ENCODE data around the gene FLCN. TPM values are rescaled to one million over a fixed set of nuclear protein-coding genes. Genes with fewer than 3 reads are reported as not detected.
"Not testable (repeated sequence)": the region's sequence is repeated elsewhere in the genome, so short reads cannot be mapped to it uniquely, and the experiment has no call there.

FLCN gene, protein sequence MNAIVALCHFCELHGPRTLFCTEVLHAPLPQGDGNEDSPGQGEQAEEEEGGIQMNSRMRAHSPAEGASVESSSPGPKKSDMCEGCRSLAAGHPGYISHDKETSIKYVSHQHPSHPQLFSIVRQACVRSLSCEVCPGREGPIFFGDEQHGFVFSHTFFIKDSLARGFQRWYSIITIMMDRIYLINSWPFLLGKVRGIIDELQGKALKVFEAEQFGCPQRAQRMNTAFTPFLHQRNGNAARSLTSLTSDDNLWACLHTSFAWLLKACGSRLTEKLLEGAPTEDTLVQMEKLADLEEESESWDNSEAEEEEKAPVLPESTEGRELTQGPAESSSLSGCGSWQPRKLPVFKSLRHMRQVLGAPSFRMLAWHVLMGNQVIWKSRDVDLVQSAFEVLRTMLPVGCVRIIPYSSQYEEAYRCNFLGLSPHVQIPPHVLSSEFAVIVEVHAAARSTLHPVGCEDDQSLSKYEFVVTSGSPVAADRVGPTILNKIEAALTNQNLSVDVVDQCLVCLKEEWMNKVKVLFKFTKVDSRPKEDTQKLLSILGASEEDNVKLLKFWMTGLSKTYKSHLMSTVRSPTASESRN
- 40.0 TPM for total RNA-seq
- long read RNA-seq, transcript FLCN-201 (14 exons, 3,638 nt) = minor isoform, 5 of 25 reads
- long read RNA-seq, transcript FLCN-203 (8 exons, 1,692 nt) = major isoform, 8 of 25 reads
- long read RNA-seq, partial matches to known transcripts = 5 of 25 reads
- long read RNA-seq, other reads (novel, unspliced or antisense) = 7 of 25 reads

DNA sequence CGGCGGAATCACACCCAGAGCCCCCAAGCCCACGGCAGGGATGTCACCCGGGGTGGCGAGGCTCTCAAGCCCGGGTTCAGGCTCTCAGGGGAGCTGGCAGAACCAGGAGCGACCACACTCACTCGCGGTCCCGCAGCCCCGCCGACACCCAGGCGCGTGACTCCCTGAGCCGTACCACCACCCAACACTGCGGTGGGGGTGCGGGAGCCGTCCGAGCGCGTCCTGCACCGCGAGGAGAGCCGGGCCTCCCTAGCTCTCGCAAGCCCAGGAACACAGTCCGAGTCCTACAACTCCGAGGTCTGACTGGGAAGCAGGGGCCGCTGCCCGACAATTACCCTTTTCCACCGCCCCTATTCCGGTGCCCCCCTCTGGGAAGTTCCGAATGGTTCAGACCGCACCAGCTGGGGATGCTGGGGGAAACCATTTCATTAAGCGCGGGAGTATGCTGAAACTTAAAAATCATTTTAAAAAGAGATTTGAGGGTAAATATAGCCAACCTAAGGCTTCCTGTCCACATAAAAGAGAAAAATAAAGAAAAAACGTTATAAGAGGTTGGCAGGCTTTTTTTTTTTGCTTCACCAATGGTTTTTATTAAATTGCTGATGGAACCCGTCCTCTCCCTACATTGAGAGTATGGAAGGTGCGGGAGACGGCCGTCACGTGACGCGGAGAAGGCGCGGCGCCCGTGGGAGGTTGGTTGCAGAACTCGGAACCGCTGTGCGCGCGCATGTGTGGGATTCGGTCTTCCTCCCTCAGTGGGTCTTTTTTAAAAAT, at the start of gene FLCN:
Gene FLCN (minus strand): TSS at position 143 of the 774 bp plus-strand sequence. CDS start 9,031 bp downstream, outside the sequence.
- DNase-seq (ENCODE audit: low spot score) = peak; percentile 97

DNA sequence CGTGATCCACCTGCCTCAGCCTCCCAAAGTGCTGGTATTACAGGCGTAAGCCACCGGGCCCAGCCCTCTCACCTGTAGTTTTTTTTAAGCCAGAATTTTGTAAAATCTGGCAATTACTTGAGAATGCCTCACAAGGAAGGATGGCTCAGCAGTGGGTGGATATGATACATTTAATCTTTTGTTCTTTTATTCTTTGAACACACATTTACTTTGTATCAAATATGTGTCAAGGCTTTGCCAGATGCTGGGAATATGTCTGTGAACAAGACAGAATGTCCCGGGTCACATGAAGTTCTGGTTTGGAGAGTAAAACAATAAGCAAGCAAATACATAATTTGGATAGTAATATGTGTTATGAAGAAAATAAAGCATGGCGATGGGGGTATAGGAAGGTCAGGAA, 49.0 kb upstream of the FLCN start:
- DNase-seq (ENCODE audit: low spot score) = no peak

DNA sequence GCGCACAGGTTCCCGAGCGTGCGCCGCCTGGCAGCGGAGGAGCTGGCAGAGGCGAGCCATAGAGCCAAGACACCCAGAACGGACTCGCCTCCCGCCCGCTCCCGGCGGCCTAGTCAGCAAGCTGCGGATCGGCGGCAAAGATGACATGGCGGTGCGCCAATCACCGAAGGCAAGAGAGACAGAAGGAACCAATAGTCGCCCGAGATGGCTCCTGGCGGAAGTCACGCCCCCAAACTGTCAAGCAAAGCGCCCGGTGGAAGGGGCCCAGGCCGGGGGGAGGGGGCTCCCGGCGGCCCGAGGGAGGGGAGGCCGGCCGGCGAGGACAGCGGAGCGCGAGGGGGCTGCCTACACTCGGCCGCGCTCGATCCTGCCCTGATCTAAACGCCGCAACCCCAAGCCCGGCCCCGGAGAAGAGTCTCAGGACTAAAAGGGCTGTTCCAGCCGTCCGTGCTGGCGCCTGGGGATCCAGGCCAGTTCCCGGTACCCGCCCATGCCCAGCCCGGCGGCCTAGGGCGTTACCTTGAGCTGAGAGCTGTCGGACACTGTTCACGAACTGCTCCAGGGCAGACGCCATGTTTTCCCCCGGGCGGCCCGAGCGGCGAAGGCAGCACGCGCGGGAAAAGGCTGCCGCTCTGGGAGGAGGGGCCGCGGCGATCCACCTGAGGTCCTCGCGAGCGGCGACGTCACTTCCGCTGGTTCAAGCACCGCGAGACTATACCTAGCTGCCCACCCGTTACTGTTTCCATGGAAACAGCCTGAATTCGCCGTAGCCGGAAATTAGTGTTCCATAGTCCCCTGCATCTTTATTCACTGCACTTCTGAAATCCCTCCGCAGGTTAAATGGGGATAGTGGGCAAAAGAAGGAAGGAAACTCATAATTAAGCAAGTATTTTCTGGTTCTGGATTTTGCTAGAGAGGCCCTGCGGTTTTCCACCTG, 43.9 kb upstream of the FLCN start, which contains the start of gene COPS3:
Gene COPS3 (minus strand): TSS at position 634 of the 937 bp plus-strand sequence. CDS start 60 bp downstream, at position 574.
- DNase-seq (ENCODE audit: low spot score) = peak; percentile 99

DNA sequence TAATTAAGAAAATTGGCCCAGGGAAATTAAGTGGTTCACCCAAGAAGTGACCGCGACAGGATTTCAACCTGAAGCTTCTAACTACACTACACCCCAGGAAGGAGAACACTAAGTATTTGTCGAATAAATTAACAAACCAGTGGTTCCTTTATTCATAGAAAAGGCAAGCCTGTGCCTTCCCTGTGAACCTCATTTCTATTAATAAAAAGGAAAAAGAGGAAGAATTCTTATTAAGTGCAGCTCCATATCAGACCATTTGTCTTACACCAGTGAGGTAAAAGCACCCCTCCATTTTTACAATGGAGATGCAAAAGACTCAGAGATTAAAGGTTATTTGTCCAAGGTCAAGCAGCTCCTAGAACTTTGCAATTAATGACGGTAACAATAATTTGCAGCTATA, 42.3 kb upstream of the FLCN start:
- DNase-seq (ENCODE audit: low spot score) = no peak

DNA sequence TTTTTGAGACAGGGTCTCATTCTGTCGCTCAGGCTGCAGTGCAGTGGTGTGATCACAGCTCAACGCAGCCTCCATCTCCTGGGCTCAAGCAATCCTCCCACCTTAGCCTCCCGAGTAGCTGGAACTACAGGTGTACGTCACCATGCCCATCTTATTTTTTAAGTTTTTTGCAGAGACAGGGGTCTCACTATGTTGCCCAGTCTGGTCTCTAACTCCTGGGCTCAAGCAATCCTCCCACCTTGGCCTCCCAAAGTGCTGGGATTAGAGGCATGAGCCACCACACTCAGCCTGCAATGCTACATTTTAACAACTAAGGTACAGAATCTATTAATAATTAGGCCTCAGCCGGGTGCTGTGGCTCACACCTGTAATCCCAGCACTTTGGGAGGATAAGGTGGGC, 40.5 kb upstream of the FLCN start:
- DNase-seq (ENCODE audit: low spot score) = not testable (repeated sequence)

DNA sequence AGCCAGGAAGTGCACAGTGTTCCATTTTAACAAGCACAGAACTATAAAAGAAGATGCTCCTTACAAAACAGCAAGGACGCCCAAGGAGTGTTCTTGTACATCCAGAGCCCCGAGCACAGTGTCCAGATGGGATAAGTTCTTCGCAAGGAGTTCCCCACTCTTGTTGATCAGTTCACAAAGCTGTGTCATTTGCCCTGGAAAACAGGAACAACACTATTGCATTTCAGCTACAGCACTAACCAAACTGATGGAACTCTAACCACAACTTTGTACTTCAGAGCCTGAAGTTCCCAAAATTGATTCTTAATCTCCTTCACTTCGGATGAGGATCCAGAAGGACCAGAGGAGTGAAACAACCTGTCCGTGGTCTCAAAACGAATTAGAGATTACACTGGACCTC, 39.0 kb upstream of the FLCN start:
- peak; percentile 51 for DNase-seq (ENCODE audit: low spot score)

DNA sequence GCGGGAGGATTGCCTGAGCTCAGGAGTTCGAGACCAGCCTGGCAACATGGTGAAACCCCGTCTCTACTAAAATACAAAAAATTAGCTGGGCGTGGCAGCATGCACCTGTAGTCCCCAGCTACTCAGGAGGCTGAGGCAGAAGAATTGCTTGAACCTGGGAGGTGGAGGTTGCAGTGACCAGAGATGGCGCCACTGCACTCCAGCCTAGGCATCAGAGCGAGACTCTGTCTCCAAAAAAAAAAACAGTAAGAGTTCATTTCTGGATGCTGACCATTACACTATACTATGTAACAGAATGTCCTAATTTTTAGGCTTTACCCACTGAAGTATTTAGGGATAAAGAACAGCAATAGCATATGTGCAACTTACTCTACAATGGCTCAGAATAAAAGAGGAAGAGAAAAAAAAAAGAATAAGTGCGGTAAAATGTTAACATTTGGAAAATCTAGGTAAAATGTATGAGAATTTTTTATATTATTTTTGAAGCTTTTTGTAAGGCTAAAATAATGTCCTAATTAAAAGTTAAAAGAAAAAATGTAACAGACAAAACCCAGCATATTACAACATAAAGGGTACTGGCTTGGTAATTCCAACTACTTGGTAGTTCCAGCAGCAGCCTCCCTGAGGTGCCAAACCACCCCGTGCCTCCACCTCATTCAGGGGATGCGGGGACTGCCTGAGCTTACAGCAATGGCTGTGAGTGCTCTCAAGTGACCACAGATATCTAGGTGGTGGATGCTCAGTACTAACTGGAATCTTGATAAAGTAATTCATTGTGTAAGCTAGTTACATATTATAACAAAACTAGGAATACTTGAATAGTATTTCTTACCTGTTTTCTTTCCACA, 33.2 kb upstream of the FLCN start:
- peak; percentile 37 for DNase-seq (ENCODE audit: low spot score)

DNA sequence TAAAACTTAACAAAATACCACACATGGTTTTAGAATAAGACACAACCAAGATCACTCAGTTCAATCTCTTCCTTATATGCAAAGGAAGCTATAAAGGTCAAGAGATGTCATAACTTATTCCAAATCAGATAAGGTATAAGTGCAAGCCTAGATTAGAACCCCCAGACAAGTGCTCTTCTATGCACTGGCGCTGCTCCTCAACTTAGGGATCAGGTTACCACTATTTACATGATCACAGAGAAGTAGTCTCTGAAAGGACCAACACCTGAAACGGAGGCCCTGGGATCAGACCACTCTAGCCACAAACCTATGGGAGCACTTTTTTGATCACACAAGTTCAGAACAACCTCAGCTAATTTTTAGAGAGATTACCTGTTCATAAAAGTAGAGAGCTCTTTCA, 27.5 kb upstream of the FLCN start:
- peak; percentile 8 for DNase-seq (ENCODE audit: low spot score)

DNA sequence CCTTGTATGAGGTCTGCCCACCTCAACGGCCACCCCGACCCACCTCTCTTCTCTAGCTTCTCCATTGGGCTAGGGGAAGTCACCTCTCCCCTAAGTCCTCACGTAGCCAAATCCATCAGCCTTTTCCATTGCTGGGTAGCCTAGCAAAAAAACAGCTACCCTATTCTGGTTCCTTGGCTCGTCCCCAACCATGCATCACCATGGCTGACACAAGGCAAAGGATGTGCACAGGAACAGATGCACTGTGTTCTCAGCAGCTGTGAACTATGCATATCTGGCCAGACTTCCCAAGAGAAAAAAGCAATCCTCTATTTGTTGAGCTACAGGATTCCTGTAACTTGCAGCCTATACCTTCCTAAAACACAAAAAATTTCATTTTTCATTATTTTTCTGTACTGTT, 22.0 kb upstream of the FLCN start:
- no peak for DNase-seq (ENCODE audit: low spot score)

DNA sequence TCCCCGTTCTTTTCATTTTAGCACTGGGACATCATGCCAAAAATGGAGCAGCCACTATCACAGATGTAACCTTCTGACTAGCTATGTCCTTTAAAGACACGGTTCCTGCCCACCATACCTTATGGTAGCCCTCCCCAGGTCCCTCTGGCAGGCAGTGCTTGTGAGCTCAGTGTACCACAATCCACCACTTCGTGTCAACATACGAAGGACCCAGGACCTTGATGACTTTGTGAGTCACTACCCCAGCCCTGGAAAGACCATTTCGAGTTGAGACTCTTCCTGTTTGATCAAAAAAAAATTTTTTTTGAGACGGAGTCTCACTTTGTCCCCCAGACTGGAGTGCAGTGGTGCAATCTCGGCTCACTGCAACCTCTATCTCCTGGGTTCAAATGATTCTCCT, 21.0 kb upstream of the FLCN start:
- DNase-seq (ENCODE audit: low spot score) = peak; percentile 28

DNA sequence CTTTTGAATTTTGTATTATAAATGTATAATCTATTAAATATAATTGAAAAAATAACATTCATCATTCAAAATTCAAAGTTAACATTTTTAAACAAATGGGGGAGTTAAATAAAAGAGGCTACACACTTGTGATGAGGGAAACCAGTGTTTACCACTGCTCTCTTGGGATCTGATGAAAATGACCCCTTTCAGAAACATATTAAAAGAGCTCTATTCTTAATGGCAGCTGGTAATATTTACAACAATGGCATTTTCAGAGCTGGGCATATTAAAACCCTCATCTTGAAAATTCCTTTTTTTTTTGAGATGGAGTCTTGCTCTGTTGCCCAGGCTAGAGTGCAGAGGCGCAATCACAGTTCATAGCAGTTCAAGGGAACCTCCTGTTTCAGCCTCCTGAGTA, 19.3 kb upstream of the FLCN start:
- no peak for DNase-seq (ENCODE audit: low spot score)

DNA sequence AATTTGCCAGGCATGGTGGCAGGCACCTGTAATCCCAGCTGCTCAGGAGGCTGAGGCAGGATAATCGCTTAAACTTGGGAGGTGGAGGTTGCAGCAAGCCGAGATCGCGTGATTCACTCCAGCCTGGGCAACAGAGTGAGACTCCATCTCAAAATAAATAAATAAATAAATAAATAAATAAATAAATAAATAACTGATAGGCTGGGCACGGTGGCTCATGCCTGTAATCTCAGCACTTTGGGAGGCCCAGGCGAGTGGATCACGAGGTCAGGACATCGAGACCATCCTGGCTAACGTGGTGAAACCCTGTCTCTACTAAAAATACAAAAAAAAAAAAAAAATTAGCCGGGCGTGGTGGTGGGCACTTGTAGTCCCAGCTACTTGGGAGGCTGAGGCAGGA, 18.7 kb upstream of the FLCN start:
- DNase-seq (ENCODE audit: low spot score) = peak; percentile 16

DNA sequence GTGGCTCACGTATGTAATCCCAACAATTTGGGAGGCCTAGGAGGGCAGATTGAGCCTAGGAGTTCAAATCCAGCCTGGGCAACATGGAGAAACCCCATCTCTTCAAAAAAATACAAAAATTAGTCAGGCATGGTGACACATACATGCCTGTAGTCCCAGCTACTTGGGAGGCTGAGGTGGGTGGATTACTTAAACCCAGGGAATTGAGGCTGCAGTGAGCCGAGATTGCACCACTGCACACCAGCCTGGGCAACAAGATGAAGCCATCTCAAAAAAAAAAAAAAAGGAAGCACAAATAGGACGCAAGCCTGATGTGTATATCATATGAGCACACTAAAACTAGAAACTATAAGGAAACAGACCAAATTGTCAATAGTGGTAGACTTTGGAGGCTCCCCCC, 17.1 kb upstream of the FLCN start:
- peak; percentile 20 for DNase-seq (ENCODE audit: low spot score)

DNA sequence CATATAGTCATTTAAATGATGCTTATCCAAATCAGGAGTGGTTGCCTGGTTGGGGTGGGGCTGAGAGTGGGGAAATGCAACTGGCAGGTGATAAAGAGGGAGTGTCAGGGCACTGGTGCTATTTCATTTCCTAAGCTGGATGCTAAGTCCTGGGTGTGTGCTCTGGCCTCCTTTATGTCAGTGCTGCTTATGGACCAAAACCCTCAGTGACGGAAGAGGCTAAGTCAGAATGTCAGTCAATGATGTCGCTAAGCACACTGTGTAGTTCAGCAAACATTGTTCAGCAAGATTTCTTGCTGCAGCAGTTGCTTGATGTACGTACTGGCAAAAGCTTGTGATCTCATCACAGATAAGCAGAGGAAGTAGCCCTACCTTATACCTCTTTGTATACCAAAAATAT, 16.4 kb upstream of the FLCN start:
- peak; percentile 9 for DNase-seq (ENCODE audit: low spot score)

DNA sequence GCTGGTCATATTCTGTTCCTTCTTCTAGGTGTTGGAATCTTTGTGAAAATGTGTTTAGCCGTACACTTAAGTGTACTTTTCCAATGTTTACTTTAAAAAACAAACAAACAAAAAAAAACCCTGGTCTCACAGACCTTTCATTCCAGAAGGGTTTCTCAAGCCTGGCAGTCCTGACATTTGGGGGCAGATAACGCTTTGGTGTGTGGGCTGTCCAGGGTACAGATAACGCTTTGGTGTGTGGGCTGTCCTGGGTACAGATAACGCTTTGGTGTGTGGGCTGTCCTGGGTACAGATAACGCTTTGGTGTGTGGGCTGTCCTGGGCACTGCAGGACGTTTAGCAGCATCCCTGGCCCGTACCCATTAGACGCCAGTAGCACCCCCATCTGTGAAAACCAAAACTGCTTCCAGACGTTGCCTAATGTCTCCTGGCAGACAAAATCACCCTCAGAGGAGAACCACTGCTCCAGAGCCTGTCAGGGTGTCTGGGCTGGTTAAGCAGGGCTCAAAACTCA, 15.2 kb upstream of the FLCN start:
- DNase-seq (ENCODE audit: low spot score) = peak; percentile 28

DNA sequence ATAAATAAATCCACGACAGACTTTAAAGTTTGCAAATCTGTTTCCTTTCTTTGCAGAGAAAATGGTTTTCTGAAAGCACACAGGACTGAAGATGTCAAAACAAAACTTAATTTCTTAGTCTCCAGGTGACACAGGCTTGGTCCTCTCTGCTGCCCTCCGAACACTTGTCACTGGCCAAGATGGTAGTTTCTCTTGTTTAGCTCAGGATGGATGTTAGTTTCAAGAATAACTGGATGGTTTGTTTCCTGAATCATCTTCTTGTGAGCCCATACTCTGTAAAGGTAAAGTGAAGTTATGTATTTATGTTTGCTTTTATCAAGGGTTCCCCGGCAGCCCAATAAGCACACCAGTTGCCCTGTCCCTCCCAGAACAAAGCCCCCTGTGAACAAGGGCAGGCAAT, 9.9 kb upstream of the FLCN start:
- no peak for DNase-seq (ENCODE audit: low spot score)

DNA sequence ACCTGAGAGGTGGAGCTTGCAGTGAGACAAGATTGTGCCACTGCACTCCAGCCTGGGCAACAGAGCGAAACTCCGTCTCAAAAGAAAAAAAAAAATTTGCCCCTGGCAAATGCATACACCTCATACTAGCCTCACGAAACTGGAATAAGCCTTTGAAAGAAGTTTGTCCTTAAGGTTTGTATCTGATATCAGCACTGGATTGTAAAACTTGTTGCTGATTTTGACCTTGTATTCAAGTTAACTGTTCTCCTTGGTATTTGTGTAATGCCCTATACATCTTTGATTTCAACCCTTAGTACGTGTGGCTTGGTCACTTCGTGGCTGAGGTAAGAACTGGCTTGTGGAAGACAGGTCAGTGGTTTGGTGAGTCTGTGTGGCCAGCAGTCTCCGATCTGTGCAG, 6.2 kb upstream of the FLCN start:
- no peak for DNase-seq (ENCODE audit: low spot score)

DNA sequence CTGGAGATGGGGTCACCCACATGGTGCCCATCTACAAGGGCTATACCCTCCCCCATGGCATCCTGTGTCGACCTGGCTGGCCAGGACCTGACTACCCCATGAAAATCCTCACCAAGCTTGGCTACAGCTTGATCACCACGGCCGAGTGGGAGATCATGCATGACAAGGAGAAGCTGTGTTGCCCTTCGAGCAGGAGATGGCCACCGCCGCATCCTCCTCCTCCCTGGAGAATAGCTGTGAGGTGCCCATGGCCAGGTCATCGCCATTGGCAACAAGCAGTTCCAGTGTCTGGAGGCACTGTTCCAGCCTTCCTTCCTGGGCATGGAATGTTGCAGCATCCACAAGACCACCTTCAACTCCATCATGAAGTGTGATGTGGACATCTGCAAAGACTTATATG, 5.3 kb upstream of the FLCN start:
- no peak for DNase-seq (ENCODE audit: low spot score)

DNA sequence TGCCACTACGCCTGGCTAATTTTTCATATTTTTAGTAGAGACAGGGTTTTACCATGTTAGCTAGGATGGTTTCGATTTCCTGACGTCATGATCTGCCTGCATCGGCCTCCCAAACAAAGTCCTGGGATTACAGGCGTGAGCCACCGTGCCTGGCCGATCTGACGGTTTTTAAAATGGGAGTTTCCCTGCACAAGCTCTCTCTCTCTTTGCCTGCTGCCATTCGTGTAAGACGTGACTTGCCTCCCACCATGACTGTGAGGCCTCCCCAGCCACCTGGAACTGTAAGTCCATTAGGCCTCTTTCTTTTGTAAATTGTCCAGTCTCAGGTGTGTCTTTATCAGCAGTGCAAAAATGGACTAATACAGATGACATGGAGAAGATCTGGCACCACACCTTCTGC, 4.7 kb upstream of the FLCN start:
- no peak for DNase-seq (ENCODE audit: low spot score)

Measured in mesenteric fat pad (tissue), 1 donor.